ENCODE measurements around the gene STON1. TPM values are rescaled to one million over a fixed set of nuclear protein-coding genes. Genes with fewer than 3 reads are reported as not detected.

The STON1 gene
- total and polyA plus RNA-seq, 2 of the 8 experiments (the other 6 are each of a cell fraction or from before 2014, with no cell fraction given), result 5.0 to 10.1 TPM

DNA sequence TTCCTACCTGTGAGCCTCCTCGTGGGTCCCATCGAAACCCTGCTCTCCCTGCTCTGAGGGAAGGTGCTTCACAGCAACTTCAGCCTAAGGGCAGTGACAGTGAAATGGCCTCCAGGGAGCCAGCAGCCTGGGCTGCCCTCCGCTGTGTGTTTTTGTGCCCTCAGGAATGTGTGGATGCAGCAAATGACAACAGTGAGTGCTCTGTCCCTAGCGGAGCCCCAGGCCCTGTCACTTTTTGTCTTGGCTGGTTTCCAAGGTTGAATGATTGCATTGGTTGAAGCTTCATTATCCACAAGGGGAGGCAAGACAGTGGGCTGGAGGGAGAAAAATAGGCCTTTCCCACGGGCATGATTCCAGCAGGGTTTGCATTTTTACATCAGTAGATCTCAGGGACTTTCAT, 42.9 kb downstream of the STON1 start:
- DNase-seq (ENCODE audit: low read depth in 1 of 2, low spot score in 2 of 2), result no peak
- POLR2A ChIA-PET (ENCODE audit: partially characterized antibody), result no interaction called here
- 75% methylated on average over 5 of the region's 5 CpGs; no CpG with 5 or more reads in 1 of the 2 experiments for WGBS, 2 experiments (ENCODE audit: extremely low coverage in 1 of 2, insufficient coverage in 1 of 2, insufficient read length in 1 of 2, insufficient replicate concordance in 2 of 2, low coverage in 1 of 2, low lambda C conversion rate in 2 of 2, missing lambda C conversion rate in 1 of 2)
- H3K9me3 ChIP-seq (ENCODE audit: insufficient read depth in 2 of 2, low read depth in 1 of 2, low read length in 1 of 2), result no peaks in the 10 kb centered on the region
- H3K56ac ChIP-seq (replicated peaks; ENCODE audit: insufficient read length, low read depth, low read length), result no peak overlapping the region
- H4K20me1 ChIP-seq (replicated peaks in 1 of 2; ENCODE audit: control insufficient read depth in 1 of 2, insufficient read depth in 2 of 2, low read length in 2 of 2), result no peaks in the 10 kb centered on the region
- H2BK12ac ChIP-seq (ENCODE audit: low read depth, low read length), result no peak overlapping the region
- H2AK5ac ChIP-seq (ENCODE audit: low read depth, low read length), result no peak overlapping the region
- H3K23ac ChIP-seq (ENCODE audit: insufficient read length), result no peak overlapping the region
- H4K8ac ChIP-seq (ENCODE audit: extremely low read depth, insufficient read depth, low read length), result no peak overlapping the region
- no peaks in the 10 kb centered on the region for H3K79me2 ChIP-seq (ENCODE audit: control insufficient read depth in 1 of 2, insufficient read depth in 2 of 2, low read length in 2 of 2)
- no peak overlapping the region for H4K5ac ChIP-seq (ENCODE audit: insufficient read length, low read depth, low read length)
- no peak overlapping the region for H2BK20ac ChIP-seq (ENCODE audit: low read length)
- no peaks in the 10 kb centered on the region for H3K36me3 ChIP-seq (ENCODE audit: control insufficient read depth in 2 of 4, insufficient read depth in 4 of 4, low read length in 3 of 4)
- H3K27ac ChIP-seq (ENCODE audit: low read depth, low read length), result no peak overlapping the region
- H3K9ac ChIP-seq (replicated peaks in 1 of 4; ENCODE audit: extremely low read depth in 1 of 4, low read depth in 3 of 4, low read length in 3 of 4), result no peak overlapping the region
- no peak overlapping the region for H2BK15ac ChIP-seq (ENCODE audit: low read length)
- no peaks in the 10 kb centered on the region for H3K27me3 ChIP-seq (replicated peaks in 1 of 4; ENCODE audit: control insufficient read depth in 3 of 4, extremely low read depth in 1 of 4, insufficient read depth in 3 of 4, low read length in 3 of 4)
- no peak overlapping the region for H4K91ac ChIP-seq (replicated peaks; ENCODE audit: insufficient read length, low read length)
- no peaks in the 10 kb centered on the region for H3K23me2 ChIP-seq (ENCODE audit: low read depth, low read length)
- H3K4ac ChIP-seq (replicated peaks; ENCODE audit: insufficient read length, low read depth, low read length), result no peak overlapping the region
- CTCF ChIA-PET (ENCODE audit: partially characterized antibody), result no interaction called here
- H3K18ac ChIP-seq (ENCODE audit: extremely low read depth, low read length), result no peak overlapping the region
- no peak overlapping the region for H3K14ac ChIP-seq (ENCODE audit: insufficient read length)
- H3K4me2 ChIP-seq (ENCODE audit: insufficient read depth in 1 of 2, low read depth in 2 of 2, low read length in 2 of 2), result peak overlapping the region in 1 of 2 experiments; percentile 5; a peak in 1 of 4 replicates
- H2AFZ ChIP-seq (ENCODE audit: low read length), result no peak overlapping the region
- no peak overlapping the region for H2BK5ac ChIP-seq (ENCODE audit: low read depth, low read length)
- no peak overlapping the region for H2BK120ac ChIP-seq (replicated peaks; ENCODE audit: low read depth, low read length)
- no peak for FAIRE-seq
- TF ChIP-seq KDM1A (IDR thresholded peaks at IDR 0.05; ENCODE audit: borderline replicate concordance, low read length) (no peak), HDAC2 (IDR thresholded peaks at IDR 0.05; ENCODE audit: borderline replicate concordance in 1 of 2, low read depth in 2 of 2, low read length in 2 of 2) (no peak), TEAD4 (IDR thresholded peaks at IDR 0.05; ENCODE audit: low read depth, low read length) (peak; percentile 41; the same call in 1 of the 2 replicates)
- TF ChIP-seq, protein P1, sequence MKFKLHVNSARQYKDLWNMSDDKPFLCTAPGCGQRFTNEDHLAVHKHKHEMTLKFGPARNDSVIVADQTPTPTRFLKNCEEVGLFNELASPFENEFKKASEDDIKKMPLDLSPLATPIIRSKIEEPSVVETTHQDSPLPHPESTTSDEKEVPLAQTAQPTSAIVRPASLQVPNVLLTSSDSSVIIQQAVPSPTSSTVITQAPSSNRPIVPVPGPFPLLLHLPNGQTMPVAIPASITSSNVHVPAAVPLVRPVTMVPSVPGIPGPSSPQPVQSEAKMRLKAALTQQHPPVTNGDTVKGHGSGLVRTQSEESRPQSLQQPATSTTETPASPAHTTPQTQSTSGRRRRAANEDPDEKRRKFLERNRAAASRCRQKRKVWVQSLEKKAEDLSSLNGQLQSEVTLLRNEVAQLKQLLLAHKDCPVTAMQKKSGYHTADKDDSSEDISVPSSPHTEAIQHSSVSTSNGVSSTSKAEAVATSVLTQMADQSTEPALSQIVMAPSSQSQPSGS (IDR thresholded peaks at IDR 0.05; ENCODE audit: low read length), result no peak
- no peak overlapping the region for H3K4me3 ChIP-seq (ENCODE audit: extremely low read depth in 1 of 4, insufficient read depth in 2 of 4, low read depth in 3 of 4, low read length in 4 of 4)
- H3K4me1 ChIP-seq (replicated peaks in 1 of 4; ENCODE audit: control insufficient read depth in 3 of 4, insufficient read depth in 4 of 4, low read length in 3 of 4), result peaks cover 0 to 2% (median 0%) of the 10 kb centered on the region in 4 experiments; a peak in 1 of 7 replicates
- no peaks in the 10 kb centered on the region for H3K79me1 ChIP-seq (ENCODE audit: low read depth, low read length)
